Stimulated activated CD8-positive, alpha-beta memory T cell treated with anti-CD3 and anti-CD28 coated beads, Interleukin-12 subunit alpha, Interleukin-12 subunit beta, amount 100 ng/mL, for 24 hours (primary cell): Measurements from ENCODE around the gene KLF15.

Source experiments
- DNase-seq: peaks from one replicate; pipeline ENCODE4 v3.0.0-alpha.2; 2020; ENCODE audit errors: extremely low read depth

The KLF15 gene

GRCh38 chr3:126357295-126358037, at the start of gene KLF15:
Gene KLF15, minus strand, starts transcription at chr3:126357408. Its CDS starts 4,486 bp downstream, at chr3:126352922.
- peak; percentile 49 for DNase-seq

GRCh38 chr3:126406389-126407296, 49.4 kb upstream of the KLF15 start:
- no peak for DNase-seq

DNA sequence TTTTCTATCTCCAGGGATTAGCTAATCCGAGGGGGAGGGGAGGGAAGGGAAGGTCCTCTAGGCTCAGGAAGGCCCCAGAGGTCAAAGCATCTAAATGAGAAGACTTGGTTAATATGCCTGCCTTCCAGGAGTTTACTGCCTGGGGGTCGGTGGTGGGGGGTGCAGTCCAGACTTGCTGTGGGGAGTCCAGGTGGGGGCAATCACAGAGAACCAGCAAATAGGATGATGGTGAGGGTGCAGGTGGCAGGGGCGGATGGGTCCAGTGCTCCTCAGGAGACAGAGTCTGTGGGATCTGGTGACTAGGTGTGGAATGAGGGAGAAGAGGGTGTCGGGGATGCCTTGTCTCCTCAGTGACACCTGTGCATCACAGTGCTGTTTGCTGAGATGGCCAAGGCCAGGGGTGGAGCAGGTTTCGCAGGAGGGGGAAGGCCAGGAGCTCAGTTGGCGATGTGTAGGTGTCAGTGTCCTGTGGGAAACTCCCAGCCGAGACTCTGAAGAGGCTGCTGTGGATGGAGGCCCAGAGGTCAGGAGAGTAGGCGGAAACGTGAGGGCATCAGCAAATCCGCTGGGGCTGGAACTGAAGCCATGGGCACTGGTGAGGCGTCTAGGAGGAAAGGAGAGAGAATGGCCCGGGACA, 45.6 kb upstream of the KLF15 start:
- DNase-seq, result no peak

- no peak for DNase-seq
These were observed 45.0 kb upstream of the KLF15 start for GRCh38 chr3:126402178-126402577.

DNA sequence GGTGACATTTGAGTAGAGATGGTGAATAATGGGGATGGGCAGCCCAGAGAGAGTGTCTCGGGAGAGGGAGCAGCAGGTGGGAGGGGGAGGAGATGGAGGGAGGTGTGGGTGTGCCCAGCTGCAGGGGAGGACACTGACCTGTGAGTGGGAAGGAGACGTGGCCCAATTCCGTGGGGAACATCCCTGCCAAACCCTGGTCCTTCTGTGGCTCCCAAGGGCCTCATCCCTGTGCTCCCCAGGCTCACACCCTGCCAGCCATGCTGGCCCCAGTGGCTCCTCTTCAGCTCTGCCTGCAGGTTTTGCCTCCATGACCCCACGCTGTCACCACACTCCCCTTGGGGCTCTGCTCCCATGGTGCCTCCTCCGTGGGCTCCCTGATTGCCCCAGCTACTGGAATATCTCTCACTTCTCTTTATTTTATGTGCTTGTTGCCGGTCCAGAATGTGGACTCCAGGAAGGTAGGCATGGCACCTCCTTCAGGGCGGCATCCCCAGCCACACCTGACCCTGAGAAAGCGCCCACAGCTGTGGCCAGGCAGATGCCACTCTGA, 44.5 kb upstream of the KLF15 start:
- no peak for DNase-seq

- no peak for DNase-seq
These were observed 42.5 kb upstream of the KLF15 start for GRCh38 chr3:126399756-126400155.

DNA sequence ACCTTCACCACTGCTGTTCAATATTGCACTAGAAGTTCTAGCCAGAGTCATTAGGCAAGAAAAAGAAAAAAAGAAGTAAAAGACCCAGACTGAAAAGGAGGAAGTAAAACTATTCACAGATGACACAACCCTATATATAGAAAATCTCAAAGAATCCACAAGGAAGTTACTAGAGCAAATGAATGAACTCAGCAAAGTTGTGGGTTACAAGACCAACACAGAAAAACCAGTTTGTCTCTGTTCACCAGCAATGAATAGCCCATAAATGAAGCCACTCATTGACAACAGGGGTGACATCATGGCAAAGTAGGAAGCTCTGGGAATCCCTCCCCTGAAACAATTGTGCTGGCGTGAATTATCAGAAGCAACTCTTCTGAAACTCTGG, 42.1 kb upstream of the KLF15 start:
- no peak for DNase-seq

- DNase-seq, result no peak
These were observed 41.5 kb upstream of the KLF15 start for GRCh38 chr3:126398423-126399350.

DNA sequence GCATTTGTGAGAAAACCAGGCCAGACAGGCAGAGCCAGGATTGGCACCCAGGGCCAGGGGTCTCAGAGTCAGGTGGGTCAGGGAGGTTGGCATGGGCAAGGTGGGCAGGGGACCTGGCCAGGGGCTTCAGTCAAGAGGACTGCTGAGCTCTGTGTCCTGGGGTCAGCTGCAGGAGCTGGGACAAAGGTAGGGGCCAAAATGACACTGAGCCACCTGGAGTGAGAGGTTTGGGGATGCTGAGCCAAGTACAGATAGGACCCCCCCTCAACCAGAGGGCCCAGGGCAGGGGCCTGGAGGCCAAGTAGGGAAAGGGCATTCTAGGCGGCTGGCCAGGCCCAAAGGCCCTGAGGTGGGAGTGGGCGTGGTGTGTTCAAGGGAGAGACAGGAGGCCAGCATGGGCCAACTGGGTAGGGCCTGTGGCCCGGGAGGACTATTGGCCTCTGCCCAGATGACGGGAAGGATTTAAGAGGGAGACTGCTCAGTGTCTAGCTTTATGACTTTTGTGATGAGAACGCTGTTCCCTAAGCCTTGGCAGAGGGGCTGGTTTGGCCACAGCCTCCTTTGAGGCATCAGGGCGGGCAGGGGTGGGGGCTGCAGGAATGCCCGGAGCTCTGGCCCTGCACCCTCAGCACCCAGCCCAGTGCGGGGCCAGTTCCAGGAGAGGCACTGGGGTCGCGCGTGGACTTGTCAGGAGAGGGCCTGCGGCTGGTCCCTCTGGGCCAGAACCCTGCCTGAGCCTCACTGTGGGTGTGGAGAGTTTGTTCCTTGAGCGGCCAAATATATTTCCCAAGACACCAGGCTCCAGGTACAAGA, 40.6 kb upstream of the KLF15 start:
- DNase-seq, result no peak

GRCh38 chr3:126396536-126396935, 39.3 kb upstream of the KLF15 start:
- DNase-seq, result no peak

DNA sequence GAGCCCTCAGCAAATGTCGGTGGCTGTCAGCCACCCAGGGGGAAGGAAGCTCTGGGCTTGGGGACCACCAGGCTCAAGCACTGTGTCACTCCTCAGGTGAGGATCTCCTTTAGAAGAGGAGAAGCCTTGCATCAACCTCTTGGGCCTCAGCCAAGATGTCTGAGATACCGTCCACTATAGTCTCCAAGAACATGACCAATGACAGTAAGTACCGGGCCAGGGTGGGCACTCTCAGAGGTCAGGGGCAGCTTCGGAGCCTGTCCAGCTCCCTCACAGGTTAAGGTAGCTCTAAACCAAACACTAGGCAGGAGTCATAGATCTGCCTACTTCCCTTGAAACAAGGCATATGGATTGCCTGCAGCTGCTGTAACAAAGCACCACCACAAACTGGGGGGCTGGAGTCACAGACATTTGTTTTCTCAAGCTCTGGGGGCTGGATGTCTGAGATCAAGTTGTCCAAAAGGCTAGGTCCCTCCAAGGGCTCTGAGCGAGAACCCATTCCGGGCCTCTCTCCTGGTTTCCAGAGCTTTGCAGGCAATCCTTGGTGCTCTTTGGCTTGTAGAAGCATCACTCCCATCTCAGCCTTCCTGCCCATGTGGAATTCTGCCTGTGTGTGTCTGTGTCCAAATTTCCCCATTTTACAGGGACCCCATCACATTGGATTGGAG, 38.8 kb upstream of the KLF15 start:
- no peak for DNase-seq

DNA sequence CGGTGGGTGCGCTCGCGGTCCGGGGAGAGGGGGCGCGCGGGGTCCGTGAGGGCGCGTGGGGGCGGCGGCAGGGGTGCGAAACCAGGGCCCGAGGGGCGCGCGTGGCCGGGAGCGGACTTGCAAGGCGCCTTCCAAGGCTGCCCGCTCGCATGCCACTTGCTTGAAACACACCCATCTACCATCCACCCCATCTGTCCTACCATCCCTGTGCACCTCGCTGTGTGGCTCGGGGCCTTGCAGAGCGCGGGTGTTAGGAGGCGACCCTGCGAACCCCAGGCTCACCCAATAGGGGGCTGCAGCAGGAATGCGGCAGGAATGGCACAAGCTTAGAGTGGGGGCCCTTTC, 37.7 kb upstream of the KLF15 start:
- DNase-seq, result no peak

GRCh38 chr3:126394179-126394976, 37.2 kb upstream of the KLF15 start, which contains the start of gene CFAP100:
Gene CFAP100, plus strand, starts transcription at chr3:126394909. Its CDS starts 1,092 bp downstream, at chr3:126396001.
- DNase-seq, result no peak

DNA sequence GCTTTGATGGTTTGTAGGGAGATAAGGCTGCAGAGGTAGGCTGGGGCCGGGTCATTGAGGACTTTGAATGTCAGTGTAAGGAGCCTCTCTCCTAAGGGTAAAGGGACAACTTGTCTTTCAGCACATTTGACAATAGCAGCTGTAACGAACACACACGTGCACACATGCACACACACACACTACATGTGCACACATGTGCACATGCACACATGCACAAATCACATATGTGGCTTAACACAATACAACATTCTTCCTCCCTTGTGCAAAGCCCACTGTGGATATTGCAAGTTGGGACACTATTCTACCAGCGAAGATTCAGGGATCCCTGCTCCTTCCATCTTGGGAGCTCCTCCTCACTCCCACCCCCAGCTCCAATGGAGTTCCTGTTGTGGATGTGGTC, 36.4 kb upstream of the KLF15 start:
- no peak for DNase-seq

DNA sequence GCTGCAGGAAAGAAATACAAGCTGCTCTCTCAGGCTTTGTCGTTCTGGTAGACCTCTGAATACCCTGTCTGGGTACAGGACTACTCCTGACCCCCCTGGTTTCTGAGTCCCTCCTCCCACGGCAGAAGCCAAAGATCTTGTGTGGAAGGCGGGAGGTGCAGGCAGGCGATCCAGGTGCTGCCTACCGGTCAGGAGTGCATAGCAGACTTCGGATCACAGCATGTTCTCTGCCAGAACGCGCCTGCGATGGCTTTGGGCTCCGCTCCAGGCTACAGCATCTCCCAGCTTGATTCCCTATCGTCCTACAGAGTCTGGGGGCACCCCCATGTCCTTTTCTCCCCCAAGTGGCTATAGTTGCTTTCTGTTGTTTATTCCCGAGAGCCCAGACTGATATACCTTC, 35.0 kb upstream of the KLF15 start:
- no peak for DNase-seq

DNA sequence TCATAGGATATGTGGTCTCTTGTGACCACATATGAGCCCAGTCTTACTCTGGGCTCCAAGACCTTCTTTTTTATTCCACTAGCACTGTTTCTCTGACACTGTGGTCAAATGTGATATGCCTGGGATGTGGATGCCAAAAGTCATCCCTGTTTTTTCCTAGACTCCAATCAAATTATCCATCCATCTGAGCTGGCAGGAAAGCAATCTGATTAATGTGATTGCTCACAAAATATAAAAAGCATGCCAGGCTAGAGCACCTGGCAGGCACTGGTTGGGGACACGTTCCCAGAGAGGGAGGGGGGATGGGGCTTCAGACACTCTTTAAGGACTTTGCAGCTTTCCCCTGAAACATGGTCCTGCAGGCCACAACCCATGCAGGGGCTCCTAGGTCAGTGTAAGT, 34.4 kb upstream of the KLF15 start:
- DNase-seq, result no peak

- no peak for DNase-seq
These were observed 33.5 kb upstream of the KLF15 start for GRCh38 chr3:126390751-126391150.

DNA sequence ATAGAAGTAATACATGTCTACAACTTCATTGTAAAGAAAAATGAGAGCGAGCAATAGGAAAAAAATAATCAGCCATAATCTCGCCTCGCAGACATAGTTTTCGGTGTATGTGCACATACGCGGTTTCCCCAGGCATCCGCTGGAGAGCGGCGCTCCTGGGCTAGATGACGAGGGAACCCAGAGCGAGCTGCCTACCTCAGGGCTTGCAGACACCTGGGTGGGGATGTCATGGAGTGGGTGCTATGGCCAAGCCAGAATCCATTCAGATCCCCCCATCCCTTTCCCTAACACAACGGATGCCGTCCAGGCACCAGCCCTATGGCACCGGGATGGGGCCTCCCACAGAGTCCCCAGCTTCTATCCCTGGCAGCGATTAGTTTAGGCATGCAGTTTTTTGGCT, 33.0 kb upstream of the KLF15 start:
- DNase-seq, result no peak

GRCh38 chr3:126389794-126390146, 32.6 kb upstream of the KLF15 start:
- no peak for DNase-seq
